HepG2 (cell line): ENCODE results near the gene CIAO2B. TPM values are rescaled to one million over a fixed set of nuclear protein-coding genes. Genes with fewer than 3 reads are reported as not detected.

Experiments
- AHR ChIP-seq: IDR thresholded peaks from 2 replicates; pipeline ENCODE4 v1.6.1; 2018; ENCODE audit warnings: missing genetic modification reagents, missing compliant biosample characterization
- AKNA ChIP-seq: sonication (generic); formaldehyde crosslinking; IDR thresholded peaks from 2 replicates; pipeline ENCODE4 v1.4.0; 2020; ENCODE audit warnings: missing genetic modification reagents, borderline replicate concordance
- DZIP1 ChIP-seq: sonication (generic); formaldehyde crosslinking; IDR thresholded peaks from 2 replicates; pipeline ENCODE4 v1.5.0; 2020; ENCODE audit warnings: mild to moderate bottlenecking, missing genetic modification reagents
- GABPA ChIP-seq, 2 experiments: IDR thresholded peaks; 2 replicates each; pipeline ENCODE4 v1.6.1; 2011 to 2016; ENCODE audit warnings: low read depth in 2 of 2, low read length in 1 of 2, missing biosample characterization in 1 of 2, missing genetic modification characterization in 1 of 2
- GATAD2A ChIP-seq: IDR thresholded peaks from 2 replicates; pipeline ENCODE4 v1.6.1; 2016
- HNRNPUL1 ChIP-seq: fragments of 200-400 bp; formaldehyde crosslinking; IDR thresholded peaks from 2 replicates; pipeline ENCODE4 v1.6.1; 2017; ENCODE audit warnings: low read depth, mild to moderate bottlenecking, low read length, moderate library complexity
- IRF9 ChIP-seq: sonication (generic); formaldehyde crosslinking; IDR thresholded peaks from 2 replicates; pipeline ENCODE4 v1.8.0; 2022; ENCODE audit warnings: missing genetic modification reagents, mild to moderate bottlenecking, borderline replicate concordance
- JUN ChIP-seq: sonication (generic); formaldehyde crosslinking; IDR thresholded peaks from 2 replicates; pipeline ENCODE4 v1.4.0; 2020; ENCODE audit warnings: mild to moderate bottlenecking, missing genetic modification reagents
- KLF12 ChIP-seq: sonication (generic); formaldehyde crosslinking; IDR thresholded peaks from 2 replicates; pipeline ENCODE4 v1.4.0; 2020; ENCODE audit warnings: missing genetic modification reagents, borderline replicate concordance
- PPARG ChIP-seq: conservative IDR thresholded peaks from 2 replicates; pipeline ENCODE4 v1.6.1; 2016; ENCODE audit warnings: missing biosample characterization, missing genetic modification reagents
- RCOR2 ChIP-seq: IDR thresholded peaks from 2 replicates; pipeline ENCODE4 v1.6.1; 2016; ENCODE audit warnings: missing biosample characterization, missing genetic modification reagents
- RXRA ChIP-seq: sonication (generic); formaldehyde crosslinking; IDR thresholded peaks from 2 replicates; pipeline ENCODE4 v1.5.1; 2020; ENCODE audit warnings: missing genetic modification reagents
- SAP130 ChIP-seq: IDR thresholded peaks from 2 replicates; pipeline ENCODE4 v1.6.1; 2016; ENCODE audit warnings: low read depth
- SCMH1 ChIP-seq: sonication (generic); formaldehyde crosslinking; IDR thresholded peaks from 2 replicates; pipeline ENCODE4 v1.9.0; 2021; ENCODE audit warnings: missing genetic modification reagents, mild to moderate bottlenecking, borderline replicate concordance
- SMAD3 ChIP-seq: sonication (generic); formaldehyde crosslinking; IDR thresholded peaks from 2 replicates; pipeline ENCODE4 v1.4.0; 2020; ENCODE audit warnings: missing genetic modification reagents
- SOX6 ChIP-seq, 2 experiments: fragments of 450-650 bp in 1 of 2; sonication (generic) in 1 of 2; formaldehyde crosslinking in 1 of 2; IDR thresholded peaks; 2 replicates each; pipeline versions ENCODE4 v1.4.0 to v1.6.1; 2017 to 2020; ENCODE audit warnings: antibody characterized with exemption in 1 of 2, mild to moderate bottlenecking in 1 of 2, missing genetic modification reagents in 1 of 2
- ZNF101 ChIP-seq: sonication (generic); formaldehyde crosslinking; IDR thresholded peaks from 2 replicates; pipeline ENCODE4 v1.4.0; 2020; ENCODE audit warnings: mild to moderate bottlenecking, low read depth, missing genetic modification reagents, borderline replicate concordance
- ZNF33B ChIP-seq: sonication (generic); formaldehyde crosslinking; IDR thresholded peaks from 2 replicates; pipeline ENCODE4 v1.5.1; 2020; ENCODE audit warnings: mild to moderate bottlenecking, missing genetic modification reagents
- ZNF552 ChIP-seq: sonication (generic); formaldehyde crosslinking; IDR thresholded peaks from 2 replicates; pipeline ENCODE4 v1.9.0; 2022; ENCODE audit warnings: missing genetic modification reagents, mild to moderate bottlenecking, borderline replicate concordance
- ZNF747 ChIP-seq: sonication (generic); formaldehyde crosslinking; IDR thresholded peaks from 2 replicates; pipeline ENCODE4 v1.8.1; 2023; ENCODE audit warnings: missing genetic modification reagents, mild to moderate bottlenecking, borderline replicate concordance
- ZNF75D ChIP-seq: sonication (generic); formaldehyde crosslinking; IDR thresholded peaks from 2 replicates; pipeline ENCODE4 v1.8.1; 2023; ENCODE audit warnings: missing genetic modification reagents, mild to moderate bottlenecking, borderline replicate concordance
- polyA plus RNA-seq, 8 experiments: library from polyadenylated mRNA; depleted of rRNA in 3 of 8; stranded (reverse) in 7 of 8; unstranded in 1 of 8; fragments of >200 nt; fragmentation: Illumina TruSeq in 4 of 8; extraction: Trizol in 4 of 8; gene quantifications; 2 replicates each; pipeline versions ENCODE4 v1.2.1 to v1.2.3, GENCODE V29; 2011 to 2016; ENCODE audit warnings: low read depth in 4 of 8, missing spikeins in 1 of 8, mixed read lengths in 1 of 8; ENCODE audit not compliant: insufficient read depth in 1 of 8
- total RNA-seq, 5 experiments: library from RNA; depleted of rRNA; stranded (reverse); fragments of >200 nt; fragmentation: Illumina TruSeq; extraction: Trizol; gene quantifications; 2 replicates each; pipeline ENCODE4 v1.2.3, GENCODE V29; 2016; ENCODE audit warnings: low read depth in 1 of 5

The CIAO2B gene
- total and polyA plus RNA-seq, 2 of the 13 experiments (the other 11 are each of a cell fraction or from before 2014, with no cell fraction given), result 157 to 293 TPM

- TF ChIP-seq JUN (no peak), KLF12 (CRISPR knock-in tag) (peak; percentile 38; the same call in 1 of the 2 replicates), HNRNPUL1 (no peak), AKNA (CRISPR knock-in tag) (no peak), IRF9 (peak; percentile 81; the same call in 1 of the 2 replicates), AHR (no peak), RCOR2 (CRISPR knock-in tag) (peak; percentile 76; the same call in 1 of the 2 replicates), ZNF747 (CRISPR knock-in tag) (no peak), SMAD3 (CRISPR knock-in tag) (peak; percentile 72; the same call in 1 of the 2 replicates), GATAD2A (peak; percentile 75), SAP130 (peak; percentile 82), ZNF75D (CRISPR knock-in tag) (no peak), PPARG (CRISPR knock-in tag) (0 out of 2 replicates have a peak, but pooled peaks have one; percentile 46), SCMH1 (CRISPR knock-in tag) (no peak), ZNF101 (no peak), ZNF552 (CRISPR knock-in tag) (no peak), ZNF33B (CRISPR knock-in tag) (peak; percentile 90; the same call in 1 of the 2 replicates), DZIP1 (no peak), SOX6 (IDR thresholded peaks at IDR 0.05) (no peak), SOX6 (CRISPR knock-in tag; IDR thresholded peaks at IDR 0.05) (peak; percentile 45; the same call in 1 of the 2 replicates), GABPA (IDR thresholded peaks at IDR 0.05; ENCODE audit: low read depth, low read length) (no peak), GABPA (CRISPR knock-in tag; IDR thresholded peaks at IDR 0.05; ENCODE audit: low read depth) (peak; percentile 23; the same call in 1 of the 2 replicates), RXRA (CRISPR knock-in tag) (peak; percentile 79)
Measured at GRCh38 chr16:66977341-66978113, 43.3 kb upstream of the CIAO2B start (continued).
